HUDEP-2 (cell line): Measurements from ENCODE around the gene FSTL3.
"Not testable (repeated sequence)": the region's sequence is repeated elsewhere in the genome, so short reads cannot be mapped to it uniquely, and the experiment has no call there.

Experiments
- DNase-seq, 76 experiments: peaks; one replicate each; lab custom pipeline; 2025; ENCODE audit not compliant: unreplicated experiment in 76 of 76; lab: John Stamatoyannopoulos, UW

Gene FSTL3

GRCh38 chr19:676339-677105 is at the start of gene FSTL3:
FSTL3 (plus strand) TSS chr19:676392; CDS start chr19:676424, 32 bp downstream.
- DNase-seq, result no peak

GRCh38 chr19:626566-626965 is 49.6 kb upstream of the FSTL3 start:
- not testable (repeated sequence) for DNase-seq

- no peak for DNase-seq
Measured at GRCh38 chr19:628168-628567, 48.0 kb upstream of the FSTL3 start.

GRCh38 chr19:629515-629914 is 46.7 kb upstream of the FSTL3 start:
- not testable (repeated sequence) for DNase-seq

GRCh38 chr19:629961-630714 is 46.1 kb upstream of the FSTL3 start:
- DNase-seq, result no peak

- peak in 56 of 76 experiments; percentile 8 to 74 (median 50) for DNase-seq
Measured at GRCh38 chr19:632579-633067, 43.6 kb upstream of the FSTL3 start.

- peak in 75 of 76 experiments; percentile 72 to 100 (median 99) for DNase-seq
Measured at GRCh38 chr19:633068-633785, 43.0 kb upstream of the FSTL3 start, which contains the start of gene POLRMT. POLRMT (minus strand) TSS chr19:633537; CDS start chr19:633512, 25 bp downstream.

- DNase-seq, result peak in 6 of 76 experiments; percentile 16 to 51 (median 31)
Measured at GRCh38 chr19:633786-634639, 42.2 kb upstream of the FSTL3 start.

- DNase-seq, result no peak
Measured at GRCh38 chr19:634975-635652, 41.1 kb upstream of the FSTL3 start.

- no peak for DNase-seq
Measured at GRCh38 chr19:638906-639252, 37.3 kb upstream of the FSTL3 start.

GRCh38 chr19:639253-640160 is 36.7 kb upstream of the FSTL3 start, which contains the start of gene FGF22:
FGF22 (plus strand) TSS chr19:639879; CDS start chr19:639926, 47 bp downstream.
- peak in 70 of 76 experiments; percentile 43 to 99 (median 92) for DNase-seq

- DNase-seq, result no peak
Measured at GRCh38 chr19:640161-640558, 36.0 kb upstream of the FSTL3 start.

- no peak for DNase-seq
Measured at GRCh38 chr19:640606-641189, 35.5 kb upstream of the FSTL3 start.

GRCh38 chr19:641702-642101 is 34.5 kb upstream of the FSTL3 start:
- DNase-seq, result no peak

- DNase-seq, result no peak
Measured at GRCh38 chr19:642767-643727, 33.1 kb upstream of the FSTL3 start.

- no peak for DNase-seq
Measured at GRCh38 chr19:643736-644135, 32.5 kb upstream of the FSTL3 start.

- DNase-seq, result no peak
Measured at GRCh38 chr19:644363-644762, 31.8 kb upstream of the FSTL3 start.
